Activated effector memory CD4-positive, alpha-beta T cell treated with Interleukin-2 at 50 U/mL for 16 hours (primary cell): ENCODE results near the gene ZNF474.

Experiments used
- DNase-seq: peaks from one replicate; pipeline ENCODE4 v3.0.0-alpha.2; 2020

Gene ZNF474

DNA sequence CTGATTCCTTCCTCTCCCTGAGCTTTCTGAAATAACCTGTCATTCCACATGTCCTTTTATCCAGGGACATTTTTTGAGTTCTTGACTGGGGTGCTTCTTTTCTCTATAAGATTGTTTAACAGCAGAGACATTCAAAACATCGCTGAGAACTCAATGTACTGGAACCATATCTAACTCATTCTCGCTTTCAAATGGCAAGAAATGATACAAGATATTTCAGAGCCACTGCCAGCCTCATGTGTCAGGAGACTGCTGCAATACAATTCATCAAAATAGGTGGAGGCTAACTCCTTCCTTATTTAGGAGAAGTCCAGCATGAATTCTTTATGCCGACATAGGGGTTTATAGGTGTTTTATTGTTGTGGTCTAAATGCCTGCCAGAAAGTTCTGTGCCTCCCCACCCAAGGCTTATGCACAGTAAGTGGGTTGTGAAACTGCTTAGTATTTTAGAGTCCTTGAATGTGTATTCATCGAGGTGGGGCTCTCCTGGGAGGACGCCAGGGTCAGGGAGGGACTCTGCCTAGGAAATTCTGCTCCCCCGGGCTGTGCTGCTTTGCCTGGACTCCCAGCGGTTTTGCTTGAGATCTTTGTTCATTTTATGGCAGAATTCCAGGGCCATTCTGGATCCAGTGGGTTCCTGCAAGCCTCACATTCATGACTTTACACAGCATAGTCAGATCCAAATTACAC lies 53.9 kb downstream of the ZNF474 start:
- no peak for DNase-seq

- no peak for DNase-seq
These were observed 54.4 kb downstream of the ZNF474 start for GRCh38 chr5:122183788-122184170.

DNA sequence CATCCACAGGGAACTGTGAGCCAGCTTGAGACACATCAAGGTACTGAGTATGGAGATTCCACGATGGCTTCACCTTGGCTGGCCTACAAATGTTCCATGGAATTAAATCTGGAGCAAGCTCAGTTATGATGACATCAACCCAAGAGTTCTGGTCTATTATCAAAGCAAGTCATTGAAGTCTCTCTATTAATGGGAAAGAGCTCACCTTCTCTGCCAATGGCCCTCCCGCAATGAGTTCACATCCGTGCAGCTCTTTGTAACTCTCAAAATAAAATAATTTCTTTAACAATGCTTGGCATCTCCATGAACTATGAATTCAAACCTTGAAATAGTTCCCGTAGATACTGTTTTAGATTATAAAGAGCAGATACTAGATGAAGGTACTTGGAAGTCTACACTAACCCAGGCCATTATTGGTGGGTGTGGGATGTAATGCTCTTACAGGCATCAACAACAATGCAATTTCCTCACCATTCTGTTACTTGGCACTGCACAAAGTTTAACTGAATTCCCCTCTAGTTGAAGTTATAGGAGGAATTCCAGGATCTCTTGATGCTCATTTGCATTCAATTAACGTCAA lies 55.4 kb downstream of the ZNF474 start:
- DNase-seq, result no peak

DNA sequence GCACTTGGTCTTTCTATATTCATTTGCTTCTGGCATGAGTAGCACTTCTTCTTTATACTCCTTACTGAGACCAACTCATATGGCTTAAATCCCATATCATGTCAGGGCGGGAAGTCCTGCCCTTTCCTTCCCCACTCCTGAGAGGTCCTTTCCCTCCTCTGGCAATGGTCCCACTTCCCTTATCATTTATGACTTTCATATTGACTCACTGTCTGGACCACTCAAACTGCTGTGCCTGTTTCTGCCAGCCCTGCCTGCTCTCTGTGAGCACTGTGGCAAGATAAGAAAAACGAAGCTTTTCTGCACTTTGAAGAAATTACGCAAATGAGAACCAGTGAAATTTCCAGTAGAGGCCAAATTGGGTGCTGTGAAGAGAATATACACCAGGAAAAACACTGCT lies 58.1 kb downstream of the ZNF474 start:
- DNase-seq, result no peak

DNA sequence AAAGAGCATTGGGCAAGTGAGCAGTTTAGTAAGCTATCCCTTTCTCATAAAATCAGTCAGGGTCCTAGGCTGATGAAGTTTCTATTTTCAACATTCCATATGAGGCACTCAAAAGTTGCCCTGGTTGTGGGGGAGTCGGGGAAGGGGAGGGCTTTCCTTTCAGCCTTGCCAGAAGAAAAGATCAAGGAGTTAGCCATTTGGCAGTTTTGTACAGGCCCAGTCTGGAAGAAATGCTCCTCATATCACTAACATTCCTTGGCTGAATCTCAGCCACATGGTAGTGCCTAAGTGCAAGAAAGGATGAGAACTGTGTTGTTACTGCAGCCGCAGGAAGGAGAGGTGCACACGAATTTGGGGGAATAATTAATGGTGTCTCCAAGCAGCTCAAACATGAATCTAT lies 60.8 kb downstream of the ZNF474 start:
- no peak for DNase-seq

DNA sequence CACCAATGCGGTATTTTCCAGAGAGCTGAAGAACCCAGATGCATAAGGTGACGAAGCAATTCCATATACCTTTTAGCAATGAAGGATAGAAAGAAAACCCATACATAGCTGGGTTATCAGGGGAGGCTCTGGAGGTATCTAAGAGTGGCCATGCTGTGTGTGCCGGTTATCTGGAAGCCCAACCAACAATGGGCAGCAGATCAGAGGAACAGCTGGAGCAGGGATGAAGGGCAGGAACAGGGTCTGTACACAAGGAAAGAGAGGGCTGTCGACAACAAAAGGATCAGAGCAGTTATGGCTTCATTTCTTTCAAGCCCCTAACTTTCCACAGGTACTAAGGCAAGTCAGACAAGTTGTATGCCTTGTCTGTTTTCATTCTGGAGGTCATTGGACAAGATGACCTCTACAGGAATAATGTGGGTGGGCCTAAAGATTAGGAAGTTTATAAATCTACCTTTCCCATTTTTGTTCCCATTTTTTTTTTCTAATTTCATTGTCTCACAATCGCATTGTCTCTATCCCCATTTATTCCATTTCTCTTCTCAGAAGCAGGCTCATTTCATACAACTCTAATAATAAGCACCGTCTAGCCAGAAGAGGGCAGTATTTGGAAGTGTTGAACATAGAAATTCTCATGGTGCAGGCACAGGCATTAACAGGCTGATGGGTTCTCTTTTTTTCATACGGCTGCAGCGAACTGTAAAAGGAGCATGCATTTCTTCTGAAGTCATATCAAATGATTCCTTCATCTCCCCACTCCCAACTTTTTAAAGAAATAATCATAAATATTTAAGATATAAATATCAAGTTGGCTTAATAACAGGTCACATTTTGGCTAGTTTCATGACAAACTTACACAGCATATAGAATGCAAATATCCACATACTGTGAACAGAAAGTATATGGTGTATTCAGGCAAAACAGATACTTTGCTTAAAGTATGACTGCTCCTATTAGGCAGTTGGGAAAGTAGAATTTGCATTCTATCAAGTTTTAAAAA lies 63.5 kb downstream of the ZNF474 start:
- DNase-seq, result no peak

DNA sequence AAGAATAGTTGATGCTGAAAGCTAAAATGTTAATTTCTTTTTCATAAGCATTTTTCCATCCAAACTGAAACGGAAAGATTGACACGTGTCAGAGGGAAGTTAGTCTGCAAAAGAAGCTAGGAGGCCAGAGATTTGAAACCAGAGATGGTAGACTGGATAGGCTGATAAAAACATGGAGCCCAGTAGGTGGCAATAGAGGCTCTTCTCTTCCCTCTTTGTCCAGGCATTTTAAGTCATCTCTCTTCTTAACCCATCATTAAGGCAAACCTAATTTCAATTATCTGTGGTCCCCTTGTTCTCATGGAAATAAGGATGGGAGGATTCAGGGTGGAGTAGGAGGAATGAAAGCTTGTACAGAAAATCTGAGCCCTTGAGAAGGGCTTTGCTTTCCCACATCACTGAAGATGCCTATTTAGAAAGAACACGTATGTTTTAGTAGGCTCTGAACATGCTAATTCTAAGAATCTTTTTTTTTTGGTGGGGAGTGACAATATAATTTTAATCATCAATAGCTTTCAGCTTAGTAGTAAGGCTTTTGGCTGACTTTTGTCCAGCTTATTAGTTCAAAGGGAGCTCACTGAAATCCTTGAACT lies 66.6 kb downstream of the ZNF474 start:
- DNase-seq, result no peak

- no peak for DNase-seq
These were observed 69.8 kb downstream of the ZNF474 start for GRCh38 chr5:122199146-122199545.

DNA sequence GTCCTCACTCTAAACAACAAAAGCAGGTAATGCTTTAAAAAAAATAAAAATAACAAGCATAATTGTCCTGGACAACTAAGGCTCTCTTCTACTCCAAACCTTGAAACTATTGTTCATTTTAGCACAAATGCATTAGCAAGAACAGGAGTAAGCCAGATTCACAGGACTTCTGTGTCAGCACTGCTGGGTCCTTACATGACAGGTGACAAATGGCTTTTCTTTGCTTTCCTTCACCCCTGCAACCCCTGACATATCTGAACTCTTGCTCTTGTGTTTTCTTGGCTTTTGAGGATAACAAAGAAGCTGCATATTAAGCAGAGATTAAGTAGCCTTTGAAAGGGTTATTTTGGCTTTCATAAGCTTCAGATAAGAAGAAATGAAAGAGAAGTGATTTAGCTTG lies 71.1 kb downstream of the ZNF474 start:
- DNase-seq, result no peak

GRCh38 chr5:122200865-122201264 lies 71.5 kb downstream of the ZNF474 start:
- no peak for DNase-seq

DNA sequence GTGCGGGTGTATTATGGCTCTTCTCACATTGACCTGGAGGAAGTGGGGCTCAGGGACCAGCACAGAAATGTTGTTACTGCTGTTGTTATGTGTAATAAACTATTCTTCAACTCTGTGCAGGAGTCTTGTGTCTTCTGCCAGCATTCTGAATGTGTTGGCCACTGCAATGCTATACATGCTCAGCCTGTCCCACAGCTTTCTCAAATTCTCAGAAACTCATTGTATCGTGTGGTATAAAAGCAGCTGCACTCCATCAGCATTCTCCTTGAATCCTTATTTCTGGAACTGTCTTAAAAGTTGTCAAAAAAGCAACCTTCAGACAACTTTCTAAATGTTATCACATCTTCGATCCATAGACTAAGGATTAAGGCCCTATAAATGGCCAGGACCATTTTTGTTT lies 72.0 kb downstream of the ZNF474 start:
- no peak for DNase-seq

DNA sequence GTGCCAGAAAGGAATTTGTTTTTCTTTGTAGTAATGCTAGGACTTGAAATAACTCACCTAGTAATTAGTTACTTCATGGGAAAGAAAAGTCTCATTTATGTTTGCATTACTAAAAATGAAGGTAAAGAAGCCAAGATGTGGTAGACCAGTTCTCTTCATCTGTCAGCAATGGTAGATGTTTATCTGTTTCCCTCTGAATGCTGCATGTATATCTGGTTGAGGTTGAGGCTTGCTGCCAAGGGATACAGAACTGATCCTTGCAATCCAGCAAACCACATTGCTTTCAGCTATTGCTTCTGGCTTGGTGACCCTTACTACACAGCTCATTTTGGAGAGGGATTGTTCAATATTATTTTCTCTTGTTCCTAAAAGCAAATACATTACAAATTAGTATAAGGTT lies 73.6 kb downstream of the ZNF474 start:
- no peak for DNase-seq
